ENCODE results near the gene SDK2. TPM values are rescaled to one million over a fixed set of nuclear protein-coding genes. Genes with fewer than 3 reads are reported as not detected.

The SDK2 gene
- total and polyA plus RNA-seq, 9 of the 15 experiments (the other 6 are each of a cell fraction or from before 2014, with no cell fraction given), result 0.04 TPM; not detected in 8

GRCh38 chr17:73474370-73474988, 169.8 kb downstream of the SDK2 start (continued):
- peak in 1 of 2 experiments; percentile 45; a peak in 1 of 4 replicates for TF ChIP-seq ZNF318 (IDR thresholded peaks at IDR 0.05; ENCODE audit: borderline replicate concordance in 1 of 2, low read depth in 1 of 2)
- TF ChIP-seq ZKSCAN1 (IDR thresholded peaks at IDR 0.05; ENCODE audit: low read depth, low read length), result 0 out of 2 replicates have a peak, but pooled peaks have one; percentile 28
- peak; percentile 78; the same call in 1 of the 2 replicates for TF ChIP-seq PHB2 (IDR thresholded peaks at IDR 0.05; ENCODE audit: low read depth)
- TF ChIP-seq PBX2 (CRISPR knock-in tag; IDR thresholded peaks at IDR 0.05; ENCODE audit: low read depth), result no peak
- TF ChIP-seq PBX2 (tag; conservative IDR thresholded peaks at IDR 0.05; ENCODE audit: low read depth), result peak; percentile 34; the same call in 1 of the 2 replicates
- 0 out of 2 replicates have a peak, but pooled peaks have one; percentile 34 for TF ChIP-seq LCOR (CRISPR knock-in tag; IDR thresholded peaks at IDR 0.05)
- no peak for TF ChIP-seq MCM7 (IDR thresholded peaks at IDR 0.05)
- no peak for TF ChIP-seq ZC3H11A (IDR thresholded peaks at IDR 0.05; ENCODE audit: low read depth, low read length)
- peak; percentile 59; the same call in 1 of the 2 replicates for TF ChIP-seq CHAMP1 (IDR thresholded peaks at IDR 0.05)
- no peak for TF ChIP-seq POLR2B (IDR thresholded peaks at IDR 0.05; ENCODE audit: low read depth, partially characterized antibody)

Measured in K562 (cell line).